HCT116 (cell line): ENCODE results near the gene LCE3B. TPM values are rescaled to one million over a fixed set of nuclear protein-coding genes. Genes with fewer than 3 reads are reported as not detected.

Experiments used
- ATAC-seq: fragments of 200-7000 bp; cut with Tn5 transposase; 2 replicates; pipeline ENCODE4 v1.9.1; 2020; ENCODE audit warnings: mild to moderate bottlenecking, moderate library complexity
- BruUV-seq: library from RNA; stranded (reverse); fragments of 400-500 nt; replicated peaks from 2 replicates; lab custom pipeline; 2021; lab: Mats Ljungman, UMichigan
- CTCF ChIA-PET: fragments of 300-600 bp; sonication (Branson Sonifier 250); formaldehyde crosslinking; loops from one replicate; lab custom pipeline; 2021; ENCODE audit warnings: antibody characterized with exemption; lab: Charles Lee
- POLR2A ChIA-PET: fragments of 300-600, 350-600 bp; sonication (Branson Sonifier 250); formaldehyde crosslinking; loops from one replicate; lab custom pipeline; 2021; ENCODE audit warnings: antibody characterized with exemption; lab: Charles Lee
- RAD21 ChIA-PET, 2 experiments: fragments of 300-600 bp; sonication (Branson Sonifier 250); formaldehyde crosslinking; loops; one replicate each; lab custom pipeline; 2023; ENCODE audit warnings: low total read pairs in 2 of 2; ENCODE audit not compliant: uncharacterized antibody in 2 of 2, unreplicated experiment in 2 of 2, low non-redundant PET in 1 of 2; lab: Charles Lee
- DNase-seq: peaks from one replicate; pipeline ENCODE4 v3.0.0-alpha.2; 2010; ENCODE audit warnings: low read depth, low spot score
- H2AFZ ChIP-seq: fragments of 200-600 bp; shearing (Covaris generic), sonication (generic); 2 replicates; pipeline ENCODE4 v1.6.1; 2017; ENCODE audit warnings: low read depth, mixed run types, mixed read lengths, antibody characterized with exemption, low read length; ENCODE audit not compliant: poor library complexity, severe bottlenecking
- H3K27ac ChIP-seq: 2 replicates; pipeline ENCODE4 v1.5.1; 2012; ENCODE audit warnings: low read depth, low read length
- H3K27me3 ChIP-seq: fragments of 200-600 bp; sonication (generic); 2 replicates; pipeline ENCODE4 v1.6.1; 2016; ENCODE audit warnings: mixed run types, low read length, mixed read lengths; ENCODE audit not compliant: insufficient read depth
- H3K36me3 ChIP-seq, 2 experiments: fragments of 200-500 bp in 1 of 2; fragments of 200-600 bp in 1 of 2; sonication (Bioruptor generic) in 1 of 2; sonication (generic) in 1 of 2; 2 replicates each; pipeline versions ENCODE4 v1.5.1 to v1.6.1; 2014 to 2016; ENCODE audit warnings: low read length in 2 of 2, inconsistent platforms in 1 of 2, mixed read lengths in 1 of 2, mixed run types in 1 of 2; ENCODE audit not compliant: insufficient read depth in 2 of 2, control insufficient read depth in 1 of 2
- H3K4me1 ChIP-seq, 2 experiments: fragments of 200-600 bp in 1 of 2; sonication (generic) in 1 of 2; 2 replicates each; pipeline versions ENCODE4 v1.5.1 to v1.6.1; 2012 to 2017; ENCODE audit warnings: low read length in 2 of 2, inconsistent platforms in 1 of 2, mild to moderate bottlenecking in 1 of 2, mixed read lengths in 1 of 2, mixed run types in 1 of 2, moderate library complexity in 1 of 2; ENCODE audit not compliant: insufficient read depth in 2 of 2, control insufficient read depth in 1 of 2
- H3K4me2 ChIP-seq: fragments of 200-600 bp; sonication (generic); 2 replicates; pipeline ENCODE4 v1.6.1; 2017; ENCODE audit warnings: mixed run types, low read length, mixed read lengths
- H3K4me3 ChIP-seq, 2 experiments: fragments of 200-600 bp in 1 of 2; sonication (generic) in 1 of 2; replicated peaks in 1 of 2; 2 replicates each; pipeline ENCODE4 v1.5.1; 2011 to 2016; ENCODE audit warnings: low read length in 2 of 2, control low read depth in 1 of 2, low read depth in 1 of 2, mild to moderate bottlenecking in 1 of 2, mixed read lengths in 1 of 2, mixed run types in 1 of 2
- H3K79me2 ChIP-seq: fragments of 200-600 bp; sonication (generic); 2 replicates; pipeline ENCODE4 v1.6.1; 2017; ENCODE audit warnings: mild to moderate bottlenecking, mixed run types, low read length, moderate library complexity, mixed read lengths; ENCODE audit not compliant: insufficient read depth
- H3K9ac ChIP-seq: fragments of 200-600 bp; sonication (generic); 2 replicates; pipeline ENCODE4 v1.6.1; 2016; ENCODE audit warnings: low read length, mixed read lengths
- H3K9me2 ChIP-seq: fragments of 200-600 bp; sonication (generic), shearing (Covaris generic); 2 replicates; pipeline ENCODE4 v1.6.1; 2017; ENCODE audit warnings: mixed run types, mild to moderate bottlenecking, moderate library complexity; ENCODE audit not compliant: insufficient read depth
- H3K9me3 ChIP-seq, 2 experiments: fragments of 200-500 bp in 1 of 2; fragments of 200-600 bp in 1 of 2; sonication (Bioruptor generic) in 1 of 2; sonication (generic) in 1 of 2; 2 replicates each; pipeline ENCODE4 v1.6.1; 2014 to 2017; ENCODE audit warnings: low read length in 2 of 2, mixed read lengths in 2 of 2, inconsistent platforms in 1 of 2, low read depth in 1 of 2, mild to moderate bottlenecking in 1 of 2, mixed run types in 1 of 2, moderate library complexity in 1 of 2; ENCODE audit not compliant: control insufficient read depth in 1 of 2, insufficient read depth in 1 of 2
- H4K20me1 ChIP-seq: fragments of 200-600 bp; sonication (generic), shearing (Covaris generic); 2 replicates; pipeline ENCODE4 v1.6.1; 2017; ENCODE audit warnings: mixed run types, mild to moderate bottlenecking, moderate library complexity; ENCODE audit not compliant: insufficient read depth
- CEBPB ChIP-seq: IDR thresholded peaks from 2 replicates; pipeline ENCODE4 v1.6.1; 2012; ENCODE audit warnings: low read depth
- EGR1 ChIP-seq: IDR thresholded peaks from 2 replicates; pipeline ENCODE4 v1.6.1; 2012; ENCODE audit warnings: low read depth
- ELF1 ChIP-seq: IDR thresholded peaks from 2 replicates; pipeline ENCODE4 v1.6.1; 2012; ENCODE audit warnings: low read depth, borderline replicate concordance
- EZH2phosphoT487 ChIP-seq: fragments of 200-600 bp; IDR thresholded peaks from 2 replicates; pipeline ENCODE4 v1.6.1; 2018; ENCODE audit warnings: antibody characterized with exemption, borderline replicate concordance
- JUND ChIP-seq: IDR thresholded peaks from 2 replicates; pipeline ENCODE4 v1.6.1; 2012
- POLR2A ChIP-seq: IDR thresholded peaks from 2 replicates; pipeline ENCODE4 v1.7.0; 2011; ENCODE audit warnings: borderline replicate concordance; ENCODE audit not compliant: insufficient read depth, insufficient read length; ENCODE audit errors: extremely low read depth
- POLR2AphosphoS5 ChIP-seq: IDR thresholded peaks from 2 replicates; pipeline ENCODE4 v1.6.1; 2011; ENCODE audit warnings: mild to moderate bottlenecking, low read depth, low read length, moderate library complexity
- TCF7L2 ChIP-seq: IDR thresholded peaks from 2 replicates; pipeline ENCODE4 v1.7.0; 2011; ENCODE audit warnings: borderline replicate concordance, inconsistent platforms; ENCODE audit not compliant: insufficient read depth, insufficient read length; ENCODE audit errors: extremely low read depth
- YY1 ChIP-seq: IDR thresholded peaks from 2 replicates; pipeline ENCODE4 v1.6.1; 2011; ENCODE audit warnings: low read length, low read depth, moderate library complexity, mild to moderate bottlenecking; ENCODE audit not compliant: insufficient replicate concordance; ENCODE audit errors: extremely low read depth
- ZFX ChIP-seq: fragments of 450-650 bp; IDR thresholded peaks from 2 replicates; pipeline ENCODE4 v1.6.1; 2017
- intact Hi-C: fragments of 100-400 bp; cut with micrococcal nuclease; formaldehyde crosslinking; loops from 2 replicates; pipeline ENCODE4 v1.10.0; 2022
- total RNA-seq: library from RNA; stranded (reverse); gene quantifications from one replicate; pipeline ENCODE4 v1.2.1, GENCODE V29; 2021; ENCODE audit not compliant: unreplicated experiment
- TF ChIP-seq, protein P1 (sequence below), 3 experiments: fragments of 200-600 bp in 1 of 3; sonication (generic) in 1 of 3; IDR thresholded peaks in 2 of 3; conservative IDR thresholded peaks in 1 of 3; 2 replicates each; pipeline ENCODE4 v1.5.1; 2012 to 2017; ENCODE audit warnings: low read depth in 2 of 3, low read length in 2 of 3, antibody characterized with exemption in 1 of 3, borderline replicate concordance in 1 of 3, control low read depth in 1 of 3, mild to moderate bottlenecking in 1 of 3, mixed read lengths in 1 of 3, mixed run types in 1 of 3, moderate library complexity in 1 of 3; ENCODE audit not compliant: insufficient read depth in 1 of 3
- TF ChIP-seq, protein P2 (sequence below): IDR thresholded peaks from 2 replicates; pipeline ENCODE4 v1.6.1; 2012

The LCE3B gene
- total RNA-seq, 1 experiment from 2014 or later: not detected

DNA sequence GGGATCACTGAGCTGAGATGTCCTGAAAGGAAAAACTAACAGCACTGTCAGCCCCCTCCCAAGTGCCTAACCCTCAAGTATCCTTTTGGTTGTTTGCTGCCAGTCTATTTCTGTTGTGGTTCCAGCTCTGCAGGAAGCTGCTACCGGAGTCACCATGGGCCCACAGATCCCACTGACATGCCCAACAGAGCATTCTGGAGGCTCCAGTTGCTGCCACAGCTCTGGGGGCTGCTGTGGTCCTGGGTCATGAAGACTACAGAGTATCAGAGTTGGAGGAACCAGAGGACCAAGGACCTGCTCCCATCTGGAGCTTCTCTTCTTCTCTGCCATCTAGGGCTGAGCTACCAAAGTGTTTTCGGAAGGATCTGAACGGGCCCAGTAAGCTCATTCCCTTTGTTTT is 8.4 kb downstream of the LCE3B start:
- CTCF ChIA-PET: no interaction called here
- no peak for TF ChIP-seq POLR2AphosphoS5
- no peak for TF ChIP-seq EGR1
- TF ChIP-seq, protein P1, sequence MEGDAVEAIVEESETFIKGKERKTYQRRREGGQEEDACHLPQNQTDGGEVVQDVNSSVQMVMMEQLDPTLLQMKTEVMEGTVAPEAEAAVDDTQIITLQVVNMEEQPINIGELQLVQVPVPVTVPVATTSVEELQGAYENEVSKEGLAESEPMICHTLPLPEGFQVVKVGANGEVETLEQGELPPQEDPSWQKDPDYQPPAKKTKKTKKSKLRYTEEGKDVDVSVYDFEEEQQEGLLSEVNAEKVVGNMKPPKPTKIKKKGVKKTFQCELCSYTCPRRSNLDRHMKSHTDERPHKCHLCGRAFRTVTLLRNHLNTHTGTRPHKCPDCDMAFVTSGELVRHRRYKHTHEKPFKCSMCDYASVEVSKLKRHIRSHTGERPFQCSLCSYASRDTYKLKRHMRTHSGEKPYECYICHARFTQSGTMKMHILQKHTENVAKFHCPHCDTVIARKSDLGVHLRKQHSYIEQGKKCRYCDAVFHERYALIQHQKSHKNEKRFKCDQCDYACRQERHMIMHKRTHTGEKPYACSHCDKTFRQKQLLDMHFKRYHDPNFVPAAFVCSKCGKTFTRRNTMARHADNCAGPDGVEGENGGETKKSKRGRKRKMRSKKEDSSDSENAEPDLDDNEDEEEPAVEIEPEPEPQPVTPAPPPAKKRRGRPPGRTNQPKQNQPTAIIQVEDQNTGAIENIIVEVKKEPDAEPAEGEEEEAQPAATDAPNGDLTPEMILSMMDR (IDR thresholded peaks at IDR 0.05 in 2 of 3, conservative IDR thresholded peaks at IDR 0.05 in 1 of 3; ENCODE audit: borderline replicate concordance in 1 of 3, insufficient read depth in 1 of 3, low read depth in 2 of 3, low read length in 2 of 3): no peak
- TF ChIP-seq ELF1: no peak
- TF ChIP-seq JUND: no peak
- TF ChIP-seq, protein P2, sequence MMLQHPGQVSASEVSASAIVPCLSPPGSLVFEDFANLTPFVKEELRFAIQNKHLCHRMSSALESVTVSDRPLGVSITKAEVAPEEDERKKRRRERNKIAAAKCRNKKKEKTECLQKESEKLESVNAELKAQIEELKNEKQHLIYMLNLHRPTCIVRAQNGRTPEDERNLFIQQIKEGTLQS: no peak
- TF ChIP-seq YY1: no peak
- TF ChIP-seq EZH2phosphoT487: no peak
- no peak for TF ChIP-seq CEBPB
- no peak for TF ChIP-seq ZFX
- TF ChIP-seq TCF7L2: no peak
- TF ChIP-seq POLR2A: no peak
- Histone ChIP-seq H3K4me1 (no peaks in the 10 kb centered on the region), H3K4me3 (no peak overlapping the region), H3K79me2 (no peaks in the 10 kb centered on the region), H2AFZ (no peak overlapping the region), H4K20me1 (no peaks in the 10 kb centered on the region), H3K4me2 (no peak overlapping the region), H3K27me3 (peaks cover 8% of the 10 kb centered on the region; the same call in 1 of the 2 replicates), H3K9ac (no peak overlapping the region), H3K27ac (no peak overlapping the region), H3K9me3 (peaks cover 8 to 9% of the 10 kb centered on the region in 2 experiments; a peak in 2 of 4 replicates), H3K36me3 (no peaks in the 10 kb centered on the region), H3K9me2 (no peaks in the 10 kb centered on the region)
- POLR2A ChIA-PET: no interaction called here
- ATAC-seq (no peak), DNase-seq (no peak)
- BruUV-seq: no TSS peak
- intact Hi-C loops: loop anchor here (10.0 kb wide), 1 partner anchor 137 kb away; no protein-coding TSS in a partner anchor
- RAD21 ChIA-PET: no interaction called here
